ENCODE measurements around the gene ATOSA.

The ATOSA gene

GRCh38 chr15:52679232-52680040 lies at the start of gene ATOSA:
Gene ATOSA, minus strand, starts transcription at chr15:52679388. Its CDS starts 1,367 bp downstream, at chr15:52678021.
- peak; percentile 91 for DNase-seq

DNA sequence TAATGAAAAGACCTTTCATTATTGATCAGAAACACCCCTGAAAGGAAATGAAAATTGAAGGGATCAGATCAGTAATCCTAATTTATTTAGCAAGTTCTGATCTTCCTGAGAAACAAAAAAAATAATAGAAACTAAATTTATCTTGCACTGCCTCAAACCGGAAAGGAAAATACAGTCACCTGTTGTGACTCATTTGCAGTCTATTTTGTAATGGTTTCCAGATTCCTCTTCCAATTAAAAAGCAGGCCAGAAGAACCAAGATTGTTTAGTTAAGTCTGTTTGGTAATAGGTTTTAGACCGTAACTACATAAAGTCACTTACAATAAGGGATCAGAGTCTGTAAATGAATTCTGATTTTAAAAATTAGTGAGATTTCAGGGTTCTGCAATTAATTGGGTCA lies 49.7 kb upstream of the ATOSA start:
- DNase-seq = no peak

GRCh38 chr15:52727815-52728214 lies 48.6 kb upstream of the ATOSA start:
- no peak for DNase-seq

- DNase-seq = no peak
These were observed 47.0 kb upstream of the ATOSA start for GRCh38 chr15:52726195-52726594.

- no peak for DNase-seq
These were observed 39.4 kb upstream of the ATOSA start for GRCh38 chr15:52718551-52718950.

DNA sequence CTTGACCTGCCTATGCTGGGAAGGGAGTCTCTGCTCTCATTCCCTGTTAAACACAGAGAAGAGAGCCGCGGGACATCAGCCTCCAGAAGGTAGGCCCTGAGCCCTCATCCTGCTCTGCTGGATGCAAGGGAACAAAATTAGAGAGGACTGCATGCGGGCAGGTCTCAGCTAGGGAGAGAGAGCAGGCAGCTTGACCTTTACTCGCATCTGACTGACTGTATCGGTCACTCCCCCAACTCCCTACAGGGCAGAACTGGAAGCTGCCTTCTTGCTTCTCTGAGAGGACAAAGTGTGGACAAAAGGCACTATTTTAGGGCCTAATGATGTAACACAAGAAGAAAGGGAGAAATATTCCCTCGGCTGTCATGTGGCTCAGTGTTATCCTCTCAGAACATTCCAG lies 38.7 kb upstream of the ATOSA start:
- no peak for DNase-seq

- no peak for DNase-seq
These were observed 38.3 kb upstream of the ATOSA start for GRCh38 chr15:52717481-52717880.

GRCh38 chr15:52716536-52716935 lies 37.3 kb upstream of the ATOSA start:
- DNase-seq = no peak

DNA sequence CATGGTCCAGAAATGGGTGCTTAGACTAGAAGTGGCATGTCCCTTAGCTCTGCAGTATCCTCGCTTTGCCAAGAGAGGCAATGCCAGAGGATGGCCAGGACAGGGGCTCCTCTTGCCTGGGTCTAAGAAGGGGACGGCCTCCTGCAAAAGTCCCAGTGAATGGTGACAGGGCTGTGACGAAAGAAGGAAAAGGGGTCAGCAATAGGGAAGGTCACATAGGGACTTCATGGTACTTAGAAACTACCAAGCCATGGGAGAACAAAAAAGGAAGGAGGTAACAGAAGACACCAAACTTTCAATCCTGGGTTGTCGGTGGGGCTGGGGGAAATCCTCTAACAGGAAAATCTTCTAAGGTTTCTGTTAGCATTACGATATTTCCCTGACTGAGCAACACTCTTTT lies 36.2 kb upstream of the ATOSA start:
- no peak for DNase-seq

DNA sequence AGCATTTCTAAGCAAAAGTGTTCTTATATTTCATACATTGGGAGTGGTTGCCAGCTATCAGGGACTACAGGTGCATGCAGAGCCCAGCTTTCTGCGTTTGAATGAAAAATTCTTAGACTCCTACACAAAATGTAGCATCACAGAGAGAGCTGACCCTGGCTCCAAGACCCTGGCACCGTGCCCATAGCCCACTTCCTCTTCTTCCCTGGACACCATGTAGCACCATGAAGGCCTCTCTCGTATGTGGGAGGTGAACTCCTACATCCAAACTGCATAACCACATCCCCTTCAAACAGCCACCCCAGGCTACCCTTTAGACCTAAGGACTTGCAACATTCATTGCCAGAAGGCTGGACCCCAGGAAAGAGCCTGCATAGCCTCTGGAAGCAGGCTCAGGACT lies 35.8 kb upstream of the ATOSA start:
- DNase-seq = no peak

DNA sequence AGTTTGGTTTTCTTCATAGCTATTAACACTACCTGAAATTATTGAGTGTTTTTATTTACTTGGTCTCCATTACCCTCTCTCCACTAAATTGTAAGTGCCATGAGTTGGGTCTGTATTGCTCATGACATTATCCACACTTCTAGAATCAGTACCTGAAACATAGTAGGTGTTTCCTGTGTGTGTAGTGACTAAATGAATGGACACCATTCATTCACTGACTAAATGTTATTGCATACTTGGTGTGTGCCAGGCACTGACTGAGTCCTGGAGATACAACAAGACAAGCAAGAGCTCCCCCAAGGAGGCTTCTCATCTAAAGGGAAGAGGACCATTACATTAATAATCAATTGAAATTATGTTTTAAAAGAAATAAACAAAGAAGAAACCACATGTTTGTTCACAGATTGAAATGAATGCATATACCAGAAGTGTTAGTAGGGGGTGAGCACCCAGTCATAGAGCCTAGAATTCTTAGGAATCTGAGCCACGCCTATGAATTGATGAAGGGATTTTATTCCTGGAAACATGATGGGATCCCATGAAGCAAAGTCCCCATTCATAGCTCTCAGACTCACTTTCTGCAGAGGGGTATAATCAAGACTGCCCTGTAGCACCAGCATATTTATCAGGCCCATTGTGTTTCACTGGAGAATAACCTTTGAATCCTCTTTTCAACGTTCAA lies 31.7 kb upstream of the ATOSA start:
- no peak for DNase-seq

- no peak for DNase-seq
These were observed 31.0 kb upstream of the ATOSA start for GRCh38 chr15:52710050-52710707.

- no peak for DNase-seq
These were observed 30.2 kb upstream of the ATOSA start for GRCh38 chr15:52709187-52709981.

DNA sequence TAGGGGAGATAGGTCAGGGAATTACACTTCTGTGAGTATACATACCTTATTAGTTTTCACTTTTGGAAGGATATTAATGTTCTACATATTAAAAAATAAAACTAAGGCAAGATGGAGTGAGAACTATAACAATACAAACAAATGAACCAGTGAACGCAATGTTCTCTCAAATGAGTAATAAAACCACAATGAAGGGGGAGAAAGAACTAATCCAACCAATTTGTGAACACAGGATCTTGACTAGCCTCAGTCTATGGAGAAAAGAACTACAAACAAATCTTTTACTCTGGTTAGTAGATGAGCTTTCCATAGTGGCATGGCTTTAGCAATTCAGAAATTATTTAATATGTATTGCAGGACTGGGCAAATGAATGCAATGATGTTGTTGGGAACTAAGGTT lies 26.9 kb upstream of the ATOSA start:
- DNase-seq = no peak

DNA sequence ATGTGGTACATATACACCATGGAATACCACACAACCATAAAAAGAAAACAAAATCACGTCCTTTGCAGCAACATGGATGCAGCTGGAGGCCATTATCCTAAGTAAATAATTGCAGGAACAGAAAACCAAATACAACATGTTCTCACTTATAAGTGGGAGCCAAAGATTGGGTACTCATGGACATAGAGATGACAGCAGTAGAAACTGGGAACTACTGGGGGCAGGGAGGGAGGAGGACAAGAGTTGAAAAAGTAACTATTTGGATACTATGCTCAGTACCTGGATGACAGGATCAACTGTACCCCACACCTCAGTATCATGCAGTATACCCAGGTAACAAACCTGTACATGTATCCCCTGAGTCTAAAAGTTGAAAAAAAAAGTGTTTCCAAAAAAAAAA lies 23.2 kb upstream of the ATOSA start:
- no peak for DNase-seq

DNA sequence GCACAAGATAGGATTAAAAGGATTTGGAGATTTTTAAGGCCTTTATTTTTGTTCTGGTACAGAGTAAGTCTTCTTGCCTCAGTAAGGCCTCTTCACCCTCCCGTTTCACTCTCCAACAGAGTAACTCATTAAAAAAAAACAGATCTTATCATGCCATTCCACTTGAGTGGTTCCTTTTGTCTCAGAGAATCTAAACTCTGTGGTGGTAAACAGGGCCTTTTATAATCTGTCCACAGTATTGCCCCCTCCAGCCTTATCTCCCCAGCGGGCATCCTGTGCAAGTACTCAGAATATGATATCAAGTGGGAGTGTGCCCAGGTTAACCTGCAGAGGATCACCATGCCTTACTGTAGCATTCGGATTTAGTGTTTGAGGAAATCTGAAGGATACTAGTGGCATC lies 20.3 kb upstream of the ATOSA start:
- no peak for DNase-seq

- DNase-seq = no peak
These were observed 19.3 kb upstream of the ATOSA start for GRCh38 chr15:52698514-52698913.

GRCh38 chr15:52697051-52697450 lies 17.9 kb upstream of the ATOSA start:
- no peak for DNase-seq

DNA sequence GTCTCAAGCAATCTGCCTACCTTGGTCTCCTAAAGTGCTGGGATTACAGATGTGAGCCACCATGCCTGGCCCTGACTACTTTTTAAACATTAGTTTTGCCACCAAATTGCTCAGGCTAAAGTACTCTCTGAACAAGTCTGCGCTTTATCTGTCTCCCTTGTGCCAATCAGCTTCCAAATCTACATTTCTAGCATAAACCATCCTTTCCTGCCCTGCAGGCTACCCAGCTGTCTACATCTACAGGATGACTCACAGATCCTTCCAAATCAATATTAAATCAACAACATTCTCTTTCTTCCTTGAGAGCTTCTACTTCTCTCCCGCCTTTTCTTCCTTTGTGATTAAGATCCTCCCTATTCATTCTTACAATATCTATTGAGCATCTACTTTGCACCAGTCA lies 16.0 kb upstream of the ATOSA start:
- DNase-seq = no peak

- DNase-seq = no peak
These were observed 10.4 kb upstream of the ATOSA start for GRCh38 chr15:52689562-52689961.

- DNase-seq = no peak
These were observed 4.4 kb upstream of the ATOSA start for GRCh38 chr15:52683580-52683979.

- no peak for DNase-seq
These were observed 3.6 kb upstream of the ATOSA start for GRCh38 chr15:52682781-52683180.

DNA sequence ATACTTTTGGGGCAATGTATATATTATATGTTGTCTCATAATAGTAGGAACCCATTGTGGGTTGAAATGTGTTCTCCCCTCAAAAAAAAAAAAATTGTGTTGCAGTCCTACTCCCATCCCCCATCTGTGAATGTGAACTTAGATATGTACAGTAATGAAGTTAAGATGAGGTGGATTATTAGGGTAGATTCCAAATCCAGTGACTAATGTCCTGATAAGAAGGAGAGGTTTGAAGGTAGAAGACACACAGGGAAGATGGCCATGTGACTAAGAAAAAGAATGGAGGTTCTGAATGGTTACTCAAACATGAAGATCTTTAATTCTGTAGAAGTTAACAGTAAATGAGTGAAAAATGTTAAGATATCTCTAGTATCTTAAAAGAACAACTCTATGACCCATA lies 3.0 kb upstream of the ATOSA start:
- DNase-seq = no peak

All from CD4-positive, alpha-beta T cell treated with Interleukin-6 for 4 hours (primary cell).